Smooth muscle cell (in vitro differentiated cells): Measurements from ENCODE around the gene PLEKHN1. TPM values are rescaled to one million over a fixed set of nuclear protein-coding genes. Genes with fewer than 3 reads are reported as not detected.

Experiments used
- DNase-seq: peaks from one replicate; lab custom pipeline; 2025; ENCODE audit not compliant: unreplicated experiment; lab: John Stamatoyannopoulos, UW
- H2AFZ ChIP-seq: fragments of 200-600 bp; sonication (generic); 2 replicates; pipeline ENCODE4 v1.6.0; 2016; ENCODE audit warnings: antibody characterized with exemption, low read depth, mild to moderate bottlenecking
- H3F3A ChIP-seq: fragments of 200-600 bp; sonication (generic); 2 replicates; pipeline ENCODE4 v1.6.0; 2017; ENCODE audit warnings: antibody characterized with exemption, low read depth
- H3K27ac ChIP-seq: fragments of 200-600 bp; sonication (generic); 2 replicates; pipeline ENCODE4 v1.5.1; 2016; ENCODE audit warnings: low read depth, mild to moderate bottlenecking
- H3K27me3 ChIP-seq: fragments of 200-600 bp; sonication (generic); 2 replicates; pipeline ENCODE4 v1.6.1; 2016; ENCODE audit warnings: low read depth, mild to moderate bottlenecking
- H3K36me3 ChIP-seq: fragments of 200-600 bp; sonication (generic); 2 replicates; pipeline ENCODE4 v1.5.1; 2016; ENCODE audit warnings: low read depth
- H3K4me1 ChIP-seq: fragments of 200-600 bp; sonication (generic); 2 replicates; pipeline ENCODE4 v1.5.1; 2016; ENCODE audit warnings: low read depth
- H3K4me2 ChIP-seq: fragments of 200-600 bp; sonication (generic); 2 replicates; pipeline ENCODE4 v1.6.0; 2016; ENCODE audit warnings: mild to moderate bottlenecking
- H3K4me3 ChIP-seq: fragments of 200-600 bp; sonication (generic); 2 replicates; pipeline ENCODE4 v1.5.1; 2016; ENCODE audit warnings: mild to moderate bottlenecking
- H3K79me2 ChIP-seq: fragments of 200-600 bp; sonication (generic); 2 replicates; pipeline ENCODE4 v1.6.0; 2016; ENCODE audit warnings: low read depth, mild to moderate bottlenecking
- H3K9ac ChIP-seq: fragments of 200-600 bp; sonication (generic); 2 replicates; pipeline ENCODE4 v1.6.0; 2016; ENCODE audit warnings: low read depth
- H3K9me3 ChIP-seq: fragments of 200-600 bp; sonication (generic); replicated peaks from 2 replicates; pipeline ENCODE4 v1.5.1; 2016; ENCODE audit warnings: low read depth
- H4K20me1 ChIP-seq: fragments of 200-600 bp; sonication (generic); 2 replicates; pipeline ENCODE4 v1.6.0; 2016; ENCODE audit warnings: low read depth
- CTCF ChIP-seq: fragments of 200-600 bp; sonication (generic); IDR thresholded peaks from 2 replicates; pipeline ENCODE4 v1.5.1; 2017; ENCODE audit warnings: borderline replicate concordance, mild to moderate bottlenecking, antibody characterized with exemption; ENCODE audit not compliant: insufficient read depth, poor library complexity, severe bottlenecking
- WGBS: methylation state at CpG from one replicate; pipeline ENCODE4 v1.1.7; 2016; ENCODE audit warnings: low lambda C conversion rate; 5-methylcytosine and 5-hydroxymethylcytosine counted together
- polyA plus RNA-seq: library from polyadenylated mRNA; unstranded; fragments of >200 nt; fragmentation: Nextera tagmentation; extraction: Ambion mirVana; gene quantifications from 2 replicates; pipeline ENCODE4 v1.2.1, GENCODE V29; 2016
- total RNA-seq: library from RNA; depleted of rRNA; stranded (reverse); fragments of >200 nt; gene quantifications from 2 replicates; pipeline ENCODE4 v1.2.3, GENCODE V29; 2014

Gene PLEKHN1
- total and polyA plus RNA-seq, 2 experiments from 2014 or later = 2.6 to 5.2 TPM

- Histone ChIP-seq H3K9ac (no peak overlapping the region), H3K4me1 (no peaks in the 10 kb centered on the region), H3F3A (peaks cover 2% of the 10 kb centered on the region), H3K27ac (no peak overlapping the region), H2AFZ (no peak overlapping the region), H3K4me3 (no peak overlapping the region), H3K36me3 (no peaks in the 10 kb centered on the region), H3K79me2 (no peaks in the 10 kb centered on the region), H3K9me3 (no peaks in the 10 kb centered on the region), H3K27me3 (no peaks in the 10 kb centered on the region), H3K4me2 (no peak overlapping the region), H4K20me1 (peaks cover 56% of the 10 kb centered on the region)
- WGBS = 96% methylated on average over 13 of the region's 15 CpGs
- no peak for DNase-seq
- TF ChIP-seq CTCF = no peak
Measured at GRCh38 chr1:947958-948357, 18.3 kb upstream of the PLEKHN1 start.

GRCh38 chr1:950268-950667 lies 16.0 kb upstream of the PLEKHN1 start:
- DNase-seq = no peak

GRCh38 chr1:950881-951280 lies 15.4 kb upstream of the PLEKHN1 start:
- no peak overlapping the region for H3K4me3 ChIP-seq
- WGBS = 94% methylated on average over 21 of the region's 23 CpGs
- no peaks in the 10 kb centered on the region for H3K4me1 ChIP-seq
- no peak overlapping the region for H3K4me2 ChIP-seq
- no peak overlapping the region for H2AFZ ChIP-seq
- H3F3A ChIP-seq = no peaks in the 10 kb centered on the region
- H3K79me2 ChIP-seq = no peaks in the 10 kb centered on the region
- H4K20me1 ChIP-seq = peaks cover 38% of the 10 kb centered on the region
- no peaks in the 10 kb centered on the region for H3K36me3 ChIP-seq
- no peaks in the 10 kb centered on the region for H3K27me3 ChIP-seq
- no peak for TF ChIP-seq CTCF
- H3K9me3 ChIP-seq = no peaks in the 10 kb centered on the region
- H3K9ac ChIP-seq = no peak overlapping the region
- H3K27ac ChIP-seq = no peak overlapping the region
- no peak for DNase-seq

More at GRCh38 chr1:950268-950667, 16.0 kb upstream of the PLEKHN1 start:
- Histone ChIP-seq H4K20me1 (peaks cover 39% of the 10 kb centered on the region), H3K36me3 (no peaks in the 10 kb centered on the region), H3K4me1 (no peaks in the 10 kb centered on the region), H3K9ac (no peak overlapping the region), H3K27ac (no peak overlapping the region), H3K27me3 (no peaks in the 10 kb centered on the region), H3K79me2 (no peaks in the 10 kb centered on the region), H3K4me2 (no peak overlapping the region), H3F3A (no peaks in the 10 kb centered on the region), H2AFZ (no peak overlapping the region), H3K9me3 (no peaks in the 10 kb centered on the region), H3K4me3 (no peak overlapping the region)
- 97% methylated on average over 9 of the region's 9 CpGs for WGBS
- no peak for TF ChIP-seq CTCF

GRCh38 chr1:951364-951763 lies 14.9 kb upstream of the PLEKHN1 start:
- peak; percentile 37 for TF ChIP-seq CTCF
- WGBS = 83% methylated on average over 5 of the region's 6 CpGs
- H2AFZ ChIP-seq = no peak overlapping the region
- no peak overlapping the region for H3K9ac ChIP-seq
- no peak overlapping the region for H3K4me2 ChIP-seq
- no peak for DNase-seq
- H4K20me1 ChIP-seq = peaks cover 38% of the 10 kb centered on the region
- H3K4me3 ChIP-seq = no peak overlapping the region
- H3K36me3 ChIP-seq = no peaks in the 10 kb centered on the region
- H3K9me3 ChIP-seq = no peaks in the 10 kb centered on the region
- no peak overlapping the region for H3K27ac ChIP-seq
- no peaks in the 10 kb centered on the region for H3F3A ChIP-seq
- no peaks in the 10 kb centered on the region for H3K27me3 ChIP-seq
- no peaks in the 10 kb centered on the region for H3K79me2 ChIP-seq
- H3K4me1 ChIP-seq = no peaks in the 10 kb centered on the region
